ENCODE results near the gene STPG3. TPM values are rescaled to one million over a fixed set of nuclear protein-coding genes. Genes with fewer than 3 reads are reported as not detected.
"Not testable (repeated sequence)": the region's sequence is repeated elsewhere in the genome, so short reads cannot be mapped to it uniquely, and the experiment has no call there.

STPG3 gene
- polyA plus RNA-seq, 1 donor = 3.4 TPM

DNA sequence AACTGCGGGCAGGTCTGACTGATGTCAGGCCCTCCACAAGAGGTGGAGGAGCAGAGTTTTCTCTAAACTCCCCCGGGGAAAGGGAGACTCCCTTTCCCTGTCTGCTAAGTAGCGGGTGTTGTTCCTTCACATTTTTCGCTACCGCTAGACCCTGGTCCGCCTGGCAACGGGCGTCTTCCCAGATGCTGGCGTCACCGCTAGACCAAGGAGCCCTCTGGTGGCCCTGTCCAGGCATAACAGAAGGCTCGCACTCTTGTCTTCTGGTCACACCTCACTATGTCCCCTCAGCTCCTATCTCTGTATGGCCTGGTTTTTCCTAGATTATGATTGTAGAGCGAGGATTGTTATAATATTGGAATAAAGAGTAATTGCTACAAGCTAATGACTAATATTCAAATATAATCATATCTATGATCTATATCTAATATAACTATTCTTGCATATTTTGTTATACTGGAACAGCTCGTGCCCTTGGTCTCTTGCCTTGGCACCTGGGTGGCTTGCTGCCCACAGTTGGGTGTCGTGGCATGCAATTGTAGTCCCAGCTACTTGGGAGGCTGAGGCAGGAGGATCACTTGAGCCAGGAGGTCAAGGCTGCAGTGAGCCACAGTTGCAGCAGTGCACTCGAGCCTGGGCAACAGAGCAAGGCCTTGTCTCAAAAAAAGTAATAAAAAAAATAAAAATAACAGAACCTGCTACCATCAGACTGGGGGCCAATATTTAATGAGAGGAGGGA, 11.3 kb downstream of the STPG3 start:
- WGBS (ENCODE audit: insufficient coverage, low lambda C conversion rate) = 80% methylated on average over 1 of the region's 15 CpGs
- DNase-seq; H3K27ac ChIP-seq (ENCODE audit: low read length); H3K4me3 ChIP-seq (ENCODE audit: low read length); H3K27me3 ChIP-seq (ENCODE audit: control insufficient read depth, insufficient read depth, low read length); H3K4me1 ChIP-seq (ENCODE audit: control insufficient read depth, insufficient read depth, low read length); H3K9me3 ChIP-seq (ENCODE audit: control insufficient read depth, low read depth, low read length): not testable (repeated sequence)
- H3K36me3 ChIP-seq (ENCODE audit: control insufficient read depth, insufficient read depth, low read length) = peaks cover 52% of the 10 kb centered on the region

DNA sequence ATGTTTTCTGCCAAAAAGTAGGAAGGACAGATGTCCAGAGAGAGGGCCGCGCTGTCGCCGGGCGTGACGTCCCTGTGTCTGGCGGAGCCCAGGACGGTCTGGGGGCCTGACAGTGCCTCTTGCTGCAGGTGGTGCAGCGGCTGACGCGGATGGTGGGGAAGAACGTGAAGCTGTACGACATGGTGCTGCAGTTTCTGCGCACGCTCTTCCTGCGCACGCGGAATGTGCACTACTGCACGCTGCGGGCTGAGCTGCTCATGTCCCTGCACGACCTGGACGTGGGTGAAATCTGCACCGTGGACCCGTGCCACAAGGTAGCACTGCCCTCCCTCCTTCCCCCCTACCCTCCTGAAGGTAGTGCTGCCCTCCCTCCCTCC, 11.8 kb downstream of the STPG3 start:
- no peak for DNase-seq
- H3K27me3 ChIP-seq (ENCODE audit: control insufficient read depth, insufficient read depth, low read length) = no peaks in the 10 kb centered on the region
- H3K27ac ChIP-seq (ENCODE audit: low read length) = no peak overlapping the region
- peaks cover 5% of the 10 kb centered on the region for H3K9me3 ChIP-seq (ENCODE audit: control insufficient read depth, low read depth, low read length)
- no peak overlapping the region for H3K4me3 ChIP-seq (ENCODE audit: low read length)
- WGBS (ENCODE audit: insufficient coverage, low lambda C conversion rate) = no CpG with 5 or more reads among the region's 24 CpGs
- no peaks in the 10 kb centered on the region for H3K4me1 ChIP-seq (ENCODE audit: control insufficient read depth, insufficient read depth, low read length)
- peaks cover 53% of the 10 kb centered on the region for H3K36me3 ChIP-seq (ENCODE audit: control insufficient read depth, insufficient read depth, low read length)

DNA sequence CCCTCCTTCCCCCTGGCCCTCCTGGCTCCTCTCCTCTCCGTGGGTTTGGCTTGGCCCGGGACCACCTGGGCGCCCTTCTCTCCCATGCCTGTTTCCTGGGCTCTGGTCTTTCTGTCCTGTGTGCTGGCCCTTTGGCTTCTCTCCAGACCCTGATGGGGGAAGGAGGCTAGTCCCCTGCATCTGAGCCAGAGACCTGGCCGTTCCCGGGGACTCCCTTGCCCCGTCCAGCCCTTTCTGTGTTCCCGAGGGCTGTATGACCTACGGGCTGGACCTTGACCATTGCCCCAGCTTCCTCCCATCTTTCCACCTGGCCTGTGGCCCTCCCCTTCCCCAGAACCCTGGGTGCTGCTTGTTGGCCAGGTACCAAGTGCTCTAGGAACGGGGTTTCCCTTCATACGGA, 12.4 kb downstream of the STPG3 start:
- Histone ChIP-seq H3K9me3 (ENCODE audit: control insufficient read depth, low read depth, low read length) (peaks cover 5% of the 10 kb centered on the region), H3K4me3 (ENCODE audit: low read length) (no peak overlapping the region), H3K27me3 (ENCODE audit: control insufficient read depth, insufficient read depth, low read length) (no peaks in the 10 kb centered on the region), H3K4me1 (ENCODE audit: control insufficient read depth, insufficient read depth, low read length) (no peaks in the 10 kb centered on the region), H3K36me3 (ENCODE audit: control insufficient read depth, insufficient read depth, low read length) (peaks cover 53% of the 10 kb centered on the region), H3K27ac (ENCODE audit: low read length) (no peak overlapping the region)
- 93% methylated on average over 3 of the region's 10 CpGs for WGBS (ENCODE audit: insufficient coverage, low lambda C conversion rate)
- no peak for DNase-seq

DNA sequence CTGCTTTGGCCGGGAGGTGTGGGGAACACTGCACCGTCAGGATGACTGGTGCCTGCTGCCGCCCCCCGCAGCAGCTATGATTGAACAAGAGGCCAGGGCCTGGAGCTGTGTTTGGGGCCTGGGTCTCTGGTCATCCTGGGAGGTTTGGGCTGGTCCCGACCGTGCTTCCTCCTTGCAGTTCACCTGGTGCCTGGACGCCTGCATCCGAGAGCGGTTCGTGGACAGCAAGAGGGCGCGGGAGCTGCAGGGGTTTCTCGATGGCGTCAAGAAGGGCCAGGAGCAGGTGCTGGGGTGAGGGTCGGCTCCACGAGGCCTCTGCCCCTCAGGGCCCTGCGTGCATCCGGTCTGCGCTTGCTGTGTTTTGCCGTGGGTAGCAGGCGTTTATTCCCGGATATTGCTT, 13.0 kb downstream of the STPG3 start:
- H3K36me3 ChIP-seq (ENCODE audit: control insufficient read depth, insufficient read depth, low read length) = peaks cover 56% of the 10 kb centered on the region
- no peak overlapping the region for H3K4me3 ChIP-seq (ENCODE audit: low read length)
- DNase-seq = no peak
- H3K27ac ChIP-seq (ENCODE audit: low read length) = no peak overlapping the region
- no peaks in the 10 kb centered on the region for H3K27me3 ChIP-seq (ENCODE audit: control insufficient read depth, insufficient read depth, low read length)
- peaks cover 5% of the 10 kb centered on the region for H3K9me3 ChIP-seq (ENCODE audit: control insufficient read depth, low read depth, low read length)
- no CpG with 5 or more reads among the region's 22 CpGs for WGBS (ENCODE audit: insufficient coverage, low lambda C conversion rate)
- H3K4me1 ChIP-seq (ENCODE audit: control insufficient read depth, insufficient read depth, low read length) = no peaks in the 10 kb centered on the region

DNA sequence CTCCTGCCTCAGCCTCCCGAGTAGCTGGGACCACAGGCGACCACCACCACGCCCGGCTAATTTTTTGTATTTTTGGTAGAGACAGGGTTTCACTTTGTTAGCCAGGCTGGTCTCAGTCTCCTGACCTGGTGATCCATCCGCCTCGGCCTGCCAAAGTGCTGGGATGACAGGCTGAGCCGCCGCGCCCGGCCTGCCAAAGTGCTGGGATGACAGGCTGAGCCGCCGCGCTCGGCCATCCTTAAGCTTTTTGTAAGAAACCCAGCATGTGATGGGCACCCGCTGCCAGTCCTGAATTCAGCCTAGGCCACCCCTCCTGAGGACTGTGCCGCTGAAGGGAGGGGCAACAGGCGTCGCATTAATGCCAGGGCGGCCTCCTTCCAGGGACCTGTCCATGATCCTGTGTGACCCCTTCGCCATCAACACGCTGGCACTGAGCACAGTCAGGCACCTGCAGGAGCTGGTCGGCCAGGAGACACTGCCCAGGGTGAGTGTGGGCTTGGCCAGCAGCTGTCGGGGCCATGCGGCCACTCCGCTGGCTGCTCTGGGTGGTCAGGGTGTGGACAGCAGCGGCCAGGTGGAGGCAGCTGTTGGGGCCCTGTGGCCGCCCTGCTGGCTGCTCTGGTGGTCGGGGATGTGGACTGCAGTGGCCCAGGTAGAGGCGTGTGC, 14.5 kb downstream of the STPG3 start:
- Histone ChIP-seq H3K27ac (ENCODE audit: low read length) (no peak overlapping the region), H3K9me3 (ENCODE audit: control insufficient read depth, low read depth, low read length) (peaks cover 5% of the 10 kb centered on the region), H3K4me1 (ENCODE audit: control insufficient read depth, insufficient read depth, low read length) (no peaks in the 10 kb centered on the region), H3K4me3 (ENCODE audit: low read length) (no peak overlapping the region), H3K27me3 (ENCODE audit: control insufficient read depth, insufficient read depth, low read length) (no peaks in the 10 kb centered on the region), H3K36me3 (ENCODE audit: control insufficient read depth, insufficient read depth, low read length) (peaks cover 63% of the 10 kb centered on the region)
- DNase-seq = no peak
- no CpG with 5 or more reads among the region's 29 CpGs for WGBS (ENCODE audit: insufficient coverage, low lambda C conversion rate)

DNA sequence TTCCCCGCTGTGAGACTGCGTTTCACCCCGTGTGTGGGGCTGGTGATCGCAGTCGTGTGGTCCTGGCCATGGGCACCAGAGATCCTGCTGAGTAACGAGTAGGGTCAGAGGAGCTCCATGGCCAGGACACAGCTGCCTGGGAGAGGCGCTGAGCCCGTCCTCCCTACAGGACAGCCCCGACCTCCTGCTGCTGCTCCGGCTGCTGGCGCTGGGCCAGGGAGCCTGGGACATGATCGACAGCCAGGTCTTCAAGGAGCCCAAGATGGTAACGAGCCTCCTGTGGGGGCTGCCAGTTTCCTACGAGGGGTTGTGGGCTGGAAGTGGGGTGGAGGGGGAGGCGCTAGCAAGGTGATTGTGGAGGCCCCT, 15.1 kb downstream of the STPG3 start:
- Histone ChIP-seq H3K4me1 (ENCODE audit: control insufficient read depth, insufficient read depth, low read length) (no peaks in the 10 kb centered on the region), H3K9me3 (ENCODE audit: control insufficient read depth, low read depth, low read length) (peaks cover 7% of the 10 kb centered on the region), H3K4me3 (ENCODE audit: low read length) (no peak overlapping the region), H3K27ac (ENCODE audit: low read length) (no peak overlapping the region), H3K36me3 (ENCODE audit: control insufficient read depth, insufficient read depth, low read length) (peaks cover 68% of the 10 kb centered on the region), H3K27me3 (ENCODE audit: control insufficient read depth, insufficient read depth, low read length) (no peaks in the 10 kb centered on the region)
- WGBS (ENCODE audit: insufficient coverage, low lambda C conversion rate) = no CpG with 5 or more reads among the region's 15 CpGs
- DNase-seq = no peak

DNA sequence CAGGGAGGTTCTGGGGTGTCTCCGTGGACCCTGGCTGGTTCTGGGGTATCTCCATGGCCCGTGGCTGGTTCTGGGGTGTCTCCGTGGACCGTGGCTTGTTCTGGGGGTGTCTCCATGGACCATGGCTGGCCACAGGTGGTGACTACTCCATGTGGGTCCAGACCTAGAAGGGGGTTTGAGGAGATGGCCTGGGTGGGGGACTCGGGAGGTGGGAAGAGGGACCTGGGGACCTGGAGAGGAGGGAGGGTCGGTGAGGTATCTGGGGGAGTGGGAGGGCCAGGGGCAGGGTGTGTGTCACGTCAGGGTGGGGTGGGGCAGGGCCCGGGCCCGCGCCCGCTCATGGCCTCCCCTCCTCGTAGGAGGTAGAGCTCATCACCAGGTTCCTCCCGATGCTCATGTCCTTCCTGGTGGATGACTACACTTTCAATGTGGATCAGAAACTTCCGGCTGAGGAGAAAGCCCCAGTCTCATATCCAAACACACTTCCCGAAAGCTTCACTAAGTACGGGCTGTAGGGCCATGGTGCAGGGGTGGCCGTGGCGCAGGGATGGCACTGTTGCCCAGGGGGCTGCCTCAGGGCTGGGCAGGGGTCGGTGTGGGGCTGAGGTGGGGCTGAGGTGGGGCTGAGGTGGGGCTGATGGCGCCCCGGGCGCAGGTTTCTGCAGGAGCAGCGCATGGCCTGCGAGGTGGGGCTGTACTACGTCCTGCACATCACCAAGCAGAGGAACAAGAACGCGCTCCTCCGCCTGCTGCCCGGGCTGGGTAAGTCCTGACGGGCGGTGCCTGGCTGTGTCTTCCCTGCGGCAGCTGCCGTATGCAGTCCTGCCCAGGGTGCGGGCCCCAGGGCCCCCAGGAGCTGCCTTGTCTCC, 15.7 kb downstream of the STPG3 start:
- H3K4me1 ChIP-seq (ENCODE audit: control insufficient read depth, insufficient read depth, low read length) = no peaks in the 10 kb centered on the region
- no peaks in the 10 kb centered on the region for H3K27me3 ChIP-seq (ENCODE audit: control insufficient read depth, insufficient read depth, low read length)
- DNase-seq = no peak
- H3K9me3 ChIP-seq (ENCODE audit: control insufficient read depth, low read depth, low read length) = peaks cover 6% of the 10 kb centered on the region
- no CpG with 5 or more reads among the region's 34 CpGs for WGBS (ENCODE audit: insufficient coverage, low lambda C conversion rate)
- no peak overlapping the region for H3K4me3 ChIP-seq (ENCODE audit: low read length)
- peaks cover 67% of the 10 kb centered on the region for H3K36me3 ChIP-seq (ENCODE audit: control insufficient read depth, insufficient read depth, low read length)
- no peak overlapping the region for H3K27ac ChIP-seq (ENCODE audit: low read length)

DNA sequence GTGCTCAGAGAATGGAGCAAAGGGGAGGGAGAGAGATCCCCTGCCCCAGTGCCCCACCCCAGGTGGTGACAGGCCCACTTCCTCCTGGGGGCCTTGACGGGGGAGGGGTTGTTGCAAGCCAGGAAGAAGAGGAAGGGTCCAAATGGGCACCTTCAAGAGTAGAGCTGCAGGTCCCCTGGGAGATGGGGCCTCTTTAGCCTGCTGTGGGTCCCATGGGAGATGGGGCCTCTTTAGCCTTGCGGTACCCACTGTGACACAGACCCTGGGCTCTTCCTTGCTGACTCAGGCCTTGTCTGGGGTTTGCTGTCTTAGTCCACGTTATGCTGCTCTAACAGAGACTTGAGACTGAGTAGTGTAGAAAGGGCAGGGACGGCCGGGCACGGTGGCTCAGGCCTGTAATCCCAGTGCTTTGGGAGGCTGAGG, 16.9 kb downstream of the STPG3 start:
- Histone ChIP-seq H3K9me3 (ENCODE audit: control insufficient read depth, low read depth, low read length) (peaks cover 13% of the 10 kb centered on the region), H3K27ac (ENCODE audit: low read length) (no peak overlapping the region), H3K27me3 (ENCODE audit: control insufficient read depth, insufficient read depth, low read length) (no peaks in the 10 kb centered on the region), H3K4me1 (ENCODE audit: control insufficient read depth, insufficient read depth, low read length) (no peaks in the 10 kb centered on the region), H3K4me3 (ENCODE audit: low read length) (no peak overlapping the region), H3K36me3 (ENCODE audit: control insufficient read depth, insufficient read depth, low read length) (peaks cover 75% of the 10 kb centered on the region)
- WGBS (ENCODE audit: insufficient coverage, low lambda C conversion rate) = no CpG with 5 or more reads among the region's 6 CpGs
- no peak for DNase-seq

DNA sequence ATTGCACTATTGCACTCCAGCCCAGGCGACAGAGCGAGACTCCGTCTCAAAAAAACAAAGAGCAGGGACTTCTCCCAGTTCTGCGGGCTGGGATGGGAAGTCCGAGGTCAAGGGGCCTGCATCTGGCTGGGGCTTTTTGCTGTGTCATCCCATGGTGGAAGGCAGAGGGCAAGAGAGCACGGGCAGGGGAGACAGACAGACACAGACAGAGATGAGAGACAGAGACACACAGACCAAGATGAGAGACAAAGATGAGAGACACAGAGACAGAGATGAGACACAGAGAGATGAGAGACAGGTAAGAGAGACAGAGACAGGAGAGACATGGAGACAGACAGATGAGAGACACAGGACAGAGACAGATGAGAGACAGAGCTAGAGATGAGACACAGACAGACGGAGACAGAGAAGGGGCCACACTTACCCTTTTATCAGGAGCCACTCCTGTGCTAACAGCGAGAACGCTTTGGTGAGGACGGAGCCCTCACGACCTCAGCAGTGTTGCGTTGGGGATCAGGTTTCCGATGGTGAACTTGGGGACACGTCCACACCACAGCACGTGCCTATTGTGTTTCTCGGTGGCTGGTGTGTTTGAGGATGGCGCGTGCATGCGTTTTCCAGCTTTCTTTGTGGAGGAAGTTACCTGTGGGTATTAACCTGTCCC, 17.6 kb downstream of the STPG3 start:
- H3K27ac ChIP-seq (ENCODE audit: low read length) = no peak overlapping the region
- peaks cover 75% of the 10 kb centered on the region for H3K36me3 ChIP-seq (ENCODE audit: control insufficient read depth, insufficient read depth, low read length)
- 88% methylated on average over 1 of the region's 19 CpGs for whole genome bisulfite sequencing (ENCODE audit: insufficient coverage, low lambda C conversion rate)
- H3K9me3 ChIP-seq (ENCODE audit: control insufficient read depth, low read depth, low read length) = peaks cover 13% of the 10 kb centered on the region
- no peak overlapping the region for H3K4me3 ChIP-seq (ENCODE audit: low read length)
- no peaks in the 10 kb centered on the region for H3K4me1 ChIP-seq (ENCODE audit: control insufficient read depth, insufficient read depth, low read length)
- H3K27me3 ChIP-seq (ENCODE audit: control insufficient read depth, insufficient read depth, low read length) = no peaks in the 10 kb centered on the region
- no peak for DNase-seq

DNA sequence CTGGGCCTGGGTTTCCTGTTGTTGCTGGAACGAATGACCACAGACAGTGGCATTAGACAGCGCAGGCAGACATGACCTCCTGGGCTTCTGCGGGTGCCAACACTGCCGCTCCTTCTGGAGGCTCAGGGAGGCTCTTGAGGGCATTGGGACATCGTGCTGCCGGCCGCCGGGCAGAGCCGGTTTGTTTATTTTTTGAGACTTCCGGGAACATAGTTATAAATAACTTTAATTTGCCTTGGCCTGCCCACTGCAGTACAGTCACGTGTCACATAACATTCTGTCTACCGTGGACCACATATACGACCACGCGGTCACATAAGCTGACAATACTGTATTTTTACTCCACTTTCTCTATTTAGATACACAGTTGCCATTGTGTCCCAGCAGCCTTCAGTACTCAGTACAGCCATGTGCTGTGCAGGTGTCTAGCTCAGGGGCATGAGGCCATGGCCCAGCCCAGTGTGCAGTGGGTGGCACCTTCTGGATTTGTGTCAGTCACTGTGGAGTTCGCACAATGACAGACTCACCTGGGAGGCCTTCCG, 18.2 kb downstream of the STPG3 start:
- H3K4me1 ChIP-seq (ENCODE audit: control insufficient read depth, insufficient read depth, low read length) = peaks cover under 1% of the 10 kb centered on the region
- H3K9me3 ChIP-seq (ENCODE audit: control insufficient read depth, low read depth, low read length) = peaks cover 13% of the 10 kb centered on the region
- no peak overlapping the region for H3K27ac ChIP-seq (ENCODE audit: low read length)
- no CpG with 5 or more reads among the region's 17 CpGs for WGBS (ENCODE audit: insufficient coverage, low lambda C conversion rate)
- DNase-seq = no peak
- no peak overlapping the region for H3K4me3 ChIP-seq (ENCODE audit: low read length)
- no peaks in the 10 kb centered on the region for H3K27me3 ChIP-seq (ENCODE audit: control insufficient read depth, insufficient read depth, low read length)
- peaks cover 75% of the 10 kb centered on the region for H3K36me3 ChIP-seq (ENCODE audit: control insufficient read depth, insufficient read depth, low read length)
